ENCODE results near the gene ZNF576.

GRCh38 chr19:43611788-43612187 is 15.4 kb downstream of the ZNF576 start, which contains the start of gene SRRM5:
- TF ChIP-seq CTCF (IDR thresholded peaks at IDR 0.05) = no peak
- TF ChIP-seq ZFX (IDR thresholded peaks at IDR 0.05; ENCODE audit: borderline replicate concordance) = no peak

All from 22Rv1 (cell line).